Right lobe of liver (tissue), 6 donors: ENCODE measurements around the gene CELA2A. TPM values are rescaled to one million over a fixed set of nuclear protein-coding genes. Genes with fewer than 3 reads are reported as not detected.

Experiments
- ATAC-seq, 4 donors: fragments of 200-7000 bp; cut with Tn5 transposase; one replicate each; pipeline ENCODE4 v1.9.1; 2020; ENCODE audit warnings: mild to moderate bottlenecking in 4 of 4, moderate library complexity in 4 of 4
- DNase-seq, 3 donors: peaks; one replicate each; pipeline ENCODE4 v3.0.0-alpha.2; 2020
- H3K27ac ChIP-seq, 3 donors: fragments of 200-600 bp; one replicate each; pipeline ENCODE4 v1.8.0; 2022
- H3K27me3 ChIP-seq, 2 donors: fragments of 200-600 bp; one replicate each; pipeline ENCODE4 v1.8.0; 2022
- H3K36me3 ChIP-seq, 4 donors: fragments of 200-600 bp; sonication (generic) in 1 of 4; one replicate each; pipeline versions ENCODE4 v1.5.1 to v1.8.0; 2017 to 2022; ENCODE audit warnings: control low read depth in 1 of 4
- H3K4me1 ChIP-seq, 4 donors: fragments of 200-600 bp; sonication (generic) in 1 of 4; one replicate each; pipeline versions ENCODE4 v1.5.1 to v1.8.0; 2017 to 2022; ENCODE audit warnings: control low read depth in 1 of 4
- H3K4me3 ChIP-seq, 3 donors: fragments of 200-600 bp; one replicate each; pipeline ENCODE4 v1.8.0; 2022
- H3K9me3 ChIP-seq, 4 donors: fragments of 200-600 bp; sonication (generic) in 1 of 4; one replicate each; pipeline versions ENCODE4 v1.5.1 to v1.8.0; 2017 to 2022; ENCODE audit warnings: control low read depth in 1 of 4
- POLR2A ChIP-seq: fragments of 450-650 bp; IDR thresholded peaks from one replicate; pipeline ENCODE4 v1.6.1; 2017; ENCODE audit warnings: antibody characterized with exemption, mild to moderate bottlenecking
- WGBS: methylation state at CpG from one replicate; pipeline ENCODE4 v1.1.6; 2018; ENCODE audit warnings: low coverage, low lambda C conversion rate; ENCODE audit not compliant: insufficient coverage; ENCODE audit errors: missing lambda C conversion rate; 5-methylcytosine and 5-hydroxymethylcytosine counted together
- intact Hi-C, 2 donors: fragments of 100-400 bp; cut with DNase I; formaldehyde crosslinking; loops; one replicate each; pipeline versions ENCODE4 v1.11.2 to v1.14.1; 2022
- total RNA-seq, 6 experiments: library from RNA; depleted of rRNA in 2 of 6; stranded (reverse); fragments of >200 nt in 2 of 6; fragmentation: NEBNext Ultra II Directional in 3 of 6; extraction: Animal tissue kit (Norgen Biotek cat#: 25700) in 3 of 6; gene quantifications; one replicate each; pipeline versions ENCODE4 v1.1.0 to v1.2.4, GENCODE V29; 2016 to 2023
- TF ChIP-seq, protein P1 (sequence below), 4 donors: fragments of 200-600 bp in 3 of 4; fragments of 450-650 bp in 1 of 4; IDR thresholded peaks; one replicate each; pipeline versions ENCODE4 v1.5.1 to v1.8.0; 2016 to 2022; ENCODE audit warnings: antibody characterized with exemption in 4 of 4, mild to moderate bottlenecking in 2 of 4
- donor health status: DM: no; HTN: yes; CAD: no.
- donor health status: DM: no; HTN: no; CAD: no.
- donor health status: DM: no; HTN: no; CAD: no.
- donor health status: DM: no; HTN: yes; CAD: no.
- donor health status: DM: no; HTN: yes; CAD: no.

CELA2A gene
- total RNA-seq, 6 experiments from 2014 or later = not detected

DNA sequence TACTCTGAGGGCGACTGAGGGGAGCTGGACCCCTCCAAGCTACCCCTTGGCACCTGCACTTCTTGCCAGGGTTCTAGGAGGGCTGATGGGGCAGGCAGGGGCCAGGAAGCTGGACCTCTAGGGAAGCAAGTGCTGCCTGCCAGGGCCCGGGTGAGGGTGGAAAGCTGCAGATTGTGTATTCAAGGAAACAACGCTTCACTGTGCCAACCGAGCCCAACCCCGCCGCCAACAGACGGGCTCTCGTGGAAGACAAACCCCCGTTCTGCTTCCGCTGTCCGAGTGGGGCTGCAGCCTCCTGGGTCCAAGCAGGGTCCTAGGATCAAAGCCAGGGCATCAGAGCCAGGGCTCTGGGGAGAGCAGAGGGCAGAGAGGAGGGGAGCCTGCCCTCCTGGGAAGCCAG, 43.7 kb upstream of the CELA2A start:
- no peak overlapping the region for H3K4me3 ChIP-seq
- intact Hi-C loops = no loop called here
- ATAC-seq = no peak

DNA sequence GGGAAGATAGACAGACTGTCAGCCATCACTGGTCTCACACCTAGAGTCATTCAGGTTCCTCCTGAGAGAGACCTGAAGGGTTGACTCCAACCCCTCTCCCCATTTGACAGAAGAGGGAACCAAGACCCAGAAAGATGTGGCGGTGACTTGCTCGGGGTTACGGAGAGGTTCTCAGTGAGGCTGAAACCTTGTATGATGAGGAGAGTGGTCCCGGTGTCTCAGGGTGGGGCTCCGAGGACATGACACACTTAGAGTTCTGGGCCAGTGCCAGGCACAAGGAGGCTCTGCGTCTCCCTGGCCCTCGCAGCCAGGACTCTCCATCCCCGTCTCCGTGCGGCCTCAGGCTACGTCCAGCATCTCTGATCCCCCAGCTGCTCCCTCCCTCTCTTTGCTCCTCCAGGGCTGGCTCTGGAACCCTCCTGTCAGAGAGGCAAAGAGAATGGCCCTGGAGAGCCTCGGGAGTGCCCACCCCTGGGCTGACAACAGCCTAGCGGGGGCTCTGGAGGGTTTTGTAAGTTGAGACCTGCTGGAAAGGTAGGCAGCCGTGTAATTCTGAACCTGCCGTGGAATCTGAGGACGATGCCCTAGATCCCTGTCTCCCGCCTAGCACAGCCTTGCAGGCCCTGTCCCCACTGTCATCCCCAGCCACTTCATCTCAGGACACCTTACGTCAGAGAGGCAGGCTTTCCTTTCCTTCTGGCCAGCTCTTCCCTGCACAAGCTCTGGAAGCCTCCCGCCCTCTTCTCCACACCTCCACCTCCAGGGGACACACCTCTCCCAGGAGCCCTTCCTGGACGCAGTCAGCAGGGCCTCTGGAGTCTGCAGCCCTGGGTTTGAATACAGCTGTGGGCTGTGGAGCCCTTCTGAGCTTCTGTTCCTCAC, 42.7 kb upstream of the CELA2A start:
- DNase-seq (peak in 1 of 3 donors; percentile 46), ATAC-seq (no peak)
- Histone ChIP-seq H3K9me3 (no peaks in the 10 kb centered on the region), H3K36me3 (no peaks in the 10 kb centered on the region), H3K27ac (no peak overlapping the region), H3K27me3 (no peaks in the 10 kb centered on the region), H3K4me1 (no peaks in the 10 kb centered on the region), H3K4me3 (no peak overlapping the region)
- WGBS = 67% methylated on average over 1 of the region's 20 CpGs
- intact Hi-C loops = no loop called here
- TF ChIP-seq POLR2A = no peak

More for the DNA sequence above, 43.7 kb upstream of the CELA2A start:
- WGBS = no CpG with 5 or more reads among the region's 11 CpGs
- no peaks in the 10 kb centered on the region for H3K27me3 ChIP-seq
- H3K36me3 ChIP-seq = no peaks in the 10 kb centered on the region
- no peaks in the 10 kb centered on the region for H3K9me3 ChIP-seq
- no peaks in the 10 kb centered on the region for H3K4me1 ChIP-seq
- no peak overlapping the region for H3K27ac ChIP-seq
- peak in 1 of 3 donors; percentile 44 for DNase-seq
- no peak for TF ChIP-seq POLR2A
- TF ChIP-seq, protein P1, sequence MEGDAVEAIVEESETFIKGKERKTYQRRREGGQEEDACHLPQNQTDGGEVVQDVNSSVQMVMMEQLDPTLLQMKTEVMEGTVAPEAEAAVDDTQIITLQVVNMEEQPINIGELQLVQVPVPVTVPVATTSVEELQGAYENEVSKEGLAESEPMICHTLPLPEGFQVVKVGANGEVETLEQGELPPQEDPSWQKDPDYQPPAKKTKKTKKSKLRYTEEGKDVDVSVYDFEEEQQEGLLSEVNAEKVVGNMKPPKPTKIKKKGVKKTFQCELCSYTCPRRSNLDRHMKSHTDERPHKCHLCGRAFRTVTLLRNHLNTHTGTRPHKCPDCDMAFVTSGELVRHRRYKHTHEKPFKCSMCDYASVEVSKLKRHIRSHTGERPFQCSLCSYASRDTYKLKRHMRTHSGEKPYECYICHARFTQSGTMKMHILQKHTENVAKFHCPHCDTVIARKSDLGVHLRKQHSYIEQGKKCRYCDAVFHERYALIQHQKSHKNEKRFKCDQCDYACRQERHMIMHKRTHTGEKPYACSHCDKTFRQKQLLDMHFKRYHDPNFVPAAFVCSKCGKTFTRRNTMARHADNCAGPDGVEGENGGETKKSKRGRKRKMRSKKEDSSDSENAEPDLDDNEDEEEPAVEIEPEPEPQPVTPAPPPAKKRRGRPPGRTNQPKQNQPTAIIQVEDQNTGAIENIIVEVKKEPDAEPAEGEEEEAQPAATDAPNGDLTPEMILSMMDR (IDR thresholded peaks at IDR 0.05) = no peak

DNA sequence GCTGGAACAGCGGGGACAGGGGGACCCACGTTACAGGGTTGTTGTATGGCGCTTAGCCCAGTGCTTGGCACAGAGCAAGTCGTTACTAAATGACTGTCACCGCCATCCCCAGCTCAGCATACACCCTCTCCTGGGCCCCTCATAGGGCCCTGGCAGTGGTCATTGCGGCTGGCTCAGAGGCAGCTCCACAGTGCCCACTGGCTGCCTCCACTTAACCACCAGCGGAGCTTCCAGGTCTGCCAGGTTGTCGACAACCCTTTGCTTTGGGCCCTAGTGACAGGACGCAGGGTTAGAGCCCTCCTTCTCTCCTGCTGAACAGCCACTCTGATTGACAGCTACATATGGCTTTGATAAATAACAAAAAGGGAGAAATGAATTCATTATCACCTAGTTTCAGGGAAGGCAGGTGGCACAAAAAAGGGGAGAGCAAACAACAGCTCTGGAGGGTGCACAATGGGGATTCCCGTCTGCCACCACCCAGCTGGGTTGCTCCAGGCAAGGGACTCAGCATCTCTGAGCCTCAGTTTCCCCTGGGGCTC, 42.0 kb upstream of the CELA2A start:
- H3K36me3 ChIP-seq = no peaks in the 10 kb centered on the region
- no peak for TF ChIP-seq POLR2A
- no peak for DNase-seq
- no peak for ATAC-seq
- H3K4me3 ChIP-seq = no peak overlapping the region
- H3K27me3 ChIP-seq = no peaks in the 10 kb centered on the region
- H3K27ac ChIP-seq = no peak overlapping the region
- H3K9me3 ChIP-seq = no peaks in the 10 kb centered on the region
- intact Hi-C loops = no loop called here
- WGBS = 100% methylated on average over 1 of the region's 10 CpGs
- no peaks in the 10 kb centered on the region for H3K4me1 ChIP-seq

DNA sequence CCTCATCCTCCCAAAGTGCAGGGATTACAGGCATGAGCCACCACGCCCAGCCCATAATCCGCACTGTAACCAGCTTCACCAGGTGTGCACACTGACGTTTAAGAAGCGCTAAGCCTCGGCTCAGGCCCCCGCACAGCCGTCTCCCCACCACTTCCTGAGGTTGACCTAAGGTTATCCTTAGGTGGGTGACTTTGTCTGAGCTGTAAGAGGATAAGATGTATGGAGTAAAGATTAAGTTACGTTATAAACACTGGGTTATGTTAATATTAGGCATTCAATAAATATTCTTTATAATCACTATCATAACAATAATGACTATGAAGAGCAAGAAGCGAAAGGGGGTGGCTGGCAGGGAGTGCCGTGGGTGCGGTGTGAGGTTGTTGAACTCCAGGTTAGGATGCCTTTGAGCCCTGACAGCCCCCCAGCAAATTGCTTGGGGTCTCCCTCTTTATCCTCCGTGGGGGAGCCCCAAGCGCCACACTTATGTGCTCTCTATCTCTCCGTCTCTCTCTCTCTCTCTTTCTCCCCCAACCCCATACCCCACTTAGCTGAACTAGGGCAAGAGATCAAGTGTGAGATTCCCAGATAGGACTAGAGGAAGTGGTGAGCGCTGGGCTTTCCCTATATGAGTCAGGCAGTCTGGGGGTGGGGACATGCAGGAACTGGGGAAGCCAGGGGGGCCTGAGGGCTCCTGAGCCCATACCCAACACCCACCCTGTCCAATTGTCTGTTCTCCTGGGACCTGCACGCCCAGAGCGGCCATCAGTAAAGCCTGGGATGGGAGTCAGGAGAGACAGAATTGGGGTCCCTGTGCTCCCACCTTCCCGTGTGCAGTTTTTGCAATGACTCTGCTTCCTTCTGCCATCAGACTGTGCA, 39.2 kb upstream of the CELA2A start:
- WGBS = 48% methylated on average over 15 of the region's 18 CpGs
- Histone ChIP-seq H3K9me3 (no peaks in the 10 kb centered on the region), H3K36me3 (no peaks in the 10 kb centered on the region), H3K27me3 (no peaks in the 10 kb centered on the region), H3K27ac (no peak overlapping the region), H3K4me3 (no peak overlapping the region), H3K4me1 (peaks cover 0 to 19% (median 4%) of the 10 kb centered on the region in 4 donors)
- intact Hi-C loops = no loop called here
- TF ChIP-seq POLR2A = no peak
- TF ChIP-seq, protein P1 (IDR thresholded peaks at IDR 0.05) = no peak
- ATAC-seq (peak in 3 of 4 donors; percentile 8 to 22 (median 21)), DNase-seq (peak in 2 of 3 donors; percentile 41 to 47)

DNA sequence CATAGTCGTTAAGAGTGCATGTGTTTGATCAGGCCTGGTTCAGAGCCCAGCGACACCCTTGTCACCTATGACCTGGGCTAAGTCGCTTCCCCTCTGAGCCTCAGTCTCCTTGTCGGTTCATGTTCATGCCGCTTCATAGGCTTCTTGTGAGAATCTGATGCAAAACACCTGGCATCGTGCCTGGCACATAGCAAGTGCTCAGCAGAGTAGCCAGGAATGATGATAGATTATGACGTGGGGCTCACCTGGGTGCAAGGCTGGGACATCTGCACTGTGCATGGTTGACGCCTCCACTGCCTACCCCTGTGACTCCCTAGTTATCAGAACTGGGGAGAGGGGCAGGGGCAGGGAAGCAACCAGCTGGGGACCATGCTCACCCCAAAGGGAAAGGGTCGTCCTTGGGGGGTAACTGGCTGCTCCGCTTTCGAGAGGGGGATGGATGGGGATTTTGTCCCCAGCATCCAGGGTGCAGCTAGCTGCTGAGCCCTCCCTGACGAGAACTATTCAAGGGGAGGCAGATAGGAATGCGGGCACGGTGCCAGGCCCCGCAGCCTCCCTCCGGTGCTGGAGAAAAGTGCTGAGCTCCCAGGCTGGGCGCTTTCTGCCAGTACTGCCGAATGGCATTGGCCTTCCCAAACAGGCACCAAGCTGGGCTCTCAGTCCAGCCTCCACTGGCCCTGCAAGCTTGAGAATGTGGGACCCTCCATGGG, 37.6 kb upstream of the CELA2A start:
- DNase-seq = no peak
- peaks cover 0 to 25% (median 4%) of the 10 kb centered on the region in 4 donors for H3K4me1 ChIP-seq

More for the DNA sequence above, 37.6 kb upstream of the CELA2A start:
- Histone ChIP-seq H3K27me3 (no peaks in the 10 kb centered on the region), H3K36me3 (no peaks in the 10 kb centered on the region), H3K9me3 (no peaks in the 10 kb centered on the region), H3K27ac (no peak overlapping the region), H3K4me3 (no peak overlapping the region)
- ATAC-seq = no peak
- no peak for TF ChIP-seq POLR2A
- TF ChIP-seq, protein P1 (IDR thresholded peaks at IDR 0.05) = no peak
- WGBS = 57% methylated on average over 7 of the region's 18 CpGs
- intact Hi-C loops = no loop called here
